B cell (primary cell): ENCODE measurements around the gene GDF9.

Experiments
- CTCF ChIP-seq: fragments of 200-600 bp; IDR thresholded peaks from one replicate; pipeline ENCODE4 v1.8.0; 2022; ENCODE audit warnings: antibody characterized with exemption, mild to moderate bottlenecking
- EZH2 ChIP-seq: IDR thresholded peaks from 2 replicates; pipeline ENCODE4 v1.6.1; 2012; ENCODE audit warnings: borderline replicate concordance, low read depth, mild to moderate bottlenecking, moderate library complexity, low read length; ENCODE audit not compliant: insufficient read depth, poor library complexity, severe bottlenecking

DNA sequence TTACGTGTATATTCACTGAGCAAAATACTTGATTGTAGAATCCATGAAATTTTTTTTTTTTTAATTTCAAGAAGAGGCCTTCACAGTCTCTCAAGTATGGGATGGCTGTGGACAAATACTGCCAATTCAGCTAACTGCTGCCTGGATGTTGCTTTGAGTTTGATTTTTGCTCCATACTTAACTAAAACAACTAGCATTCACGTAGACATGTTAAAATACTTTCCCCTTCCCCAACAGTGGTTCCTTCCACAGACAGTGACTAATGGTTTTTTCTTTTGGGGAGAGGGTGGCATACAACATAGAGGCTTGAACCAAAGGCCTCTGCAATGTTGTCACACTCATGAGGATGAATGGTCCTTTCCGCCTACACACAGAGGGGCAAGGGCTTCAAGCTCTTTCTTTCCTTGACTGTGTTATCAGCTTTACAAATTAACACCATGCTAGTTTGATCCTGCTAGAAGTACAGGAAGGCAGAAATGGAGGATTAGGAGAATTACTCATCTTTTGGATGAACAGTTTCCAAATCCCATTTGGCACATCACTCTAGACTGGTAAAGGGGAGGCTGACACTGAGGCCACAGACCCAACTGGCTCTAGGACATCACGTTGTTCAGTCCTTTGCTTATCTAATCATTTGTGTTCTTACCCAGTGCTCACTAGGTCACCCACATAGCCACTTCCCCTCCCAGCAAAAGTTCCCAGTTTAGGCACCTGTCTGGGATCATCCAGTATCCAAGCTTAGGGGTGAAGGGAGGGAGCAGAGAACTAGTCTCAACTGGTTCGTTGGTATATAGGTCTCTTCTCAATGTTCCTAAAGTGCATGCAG, 5.4 kb upstream of the GDF9 start:
- TF ChIP-seq CTCF: no peak
- TF ChIP-seq EZH2: no peak
